Pancreas (tissue), 10 donors: ENCODE measurements around the gene HORMAD2. TPM values are rescaled to one million over a fixed set of nuclear protein-coding genes. Genes with fewer than 3 reads are reported as not detected.
A peak's percentile ranks its signal among the peaks of the same experiment; 100 is the strongest.

ENCODE experiments used
- ATAC-seq, 4 donors: fragments of 200-7000 bp; cut with Tn5 transposase; one replicate each; pipeline versions ENCODE4 v1.8.0 to v1.9.1; 2020; ENCODE audit warnings: mild to moderate bottlenecking in 4 of 4, moderate library complexity in 4 of 4
- DNase-seq, 6 donors: peaks; one replicate each; pipeline ENCODE4 v3.0.0-alpha.2; 2020
- FAIRE-seq: peaks from 2 replicates; lab custom pipeline; 2012; peaks lifted over from hg19 to GRCh38; lab: Jason Lieb, UNC
- H3K27ac ChIP-seq, 4 donors: fragments of 200-600 bp; sonication (generic); 1 replicate in 3 of 4; 2 replicates in 1 of 4; pipeline versions ENCODE4 v1.5.0 to v1.8.0; 2020
- H3K27me3 ChIP-seq, 4 donors: fragments of 200-600 bp; one replicate each; pipeline ENCODE4 v1.8.0; 2021
- H3K36me3 ChIP-seq, 3 donors: fragments of 200-600 bp; sonication (generic) in 1 of 3; one replicate each; pipeline versions ENCODE4 v1.5.0 to v1.8.0; 2020 to 2021
- H3K4me1 ChIP-seq, 3 donors: fragments of 200-600 bp; one replicate each; pipeline ENCODE4 v1.8.0; 2021
- H3K4me3 ChIP-seq, 4 donors: fragments of 200-600 bp; sonication (generic) in 2 of 4; one replicate each; pipeline versions ENCODE4 v1.5.0 to v1.8.0; 2020 to 2021
- H3K9me3 ChIP-seq, 4 donors: fragments of 200-600 bp; one replicate each; pipeline ENCODE4 v1.8.0; 2021
- WGBS, 2 donors: extraction: QIAGEN DNeasy Blood & Tissue Kit; methylation state at CpG; one replicate each; pipeline ENCODE4 v1.1.7; 2013; 5-methylcytosine and 5-hydroxymethylcytosine counted together
- intact Hi-C, 3 donors: fragments of 100-400 bp; cut with DNase I; formaldehyde crosslinking; loops; one replicate each; pipeline versions ENCODE4 v1.11.1 to v1.14.2; 2022
- polyA plus RNA-seq, 2 donors: library from polyadenylated mRNA; stranded (reverse); fragments of 200-250 nt; gene quantifications; one replicate each; pipeline ENCODE4 v1.2.3, GENCODE V29; 2013
- total RNA-seq, 6 donors: library from RNA; stranded (reverse); fragmentation: NEBNext Ultra II Directional in 4 of 6; extraction: Animal tissue kit (Norgen Biotek cat#: 25700) in 4 of 6; gene quantifications; one replicate each; pipeline versions ENCODE4 v1.2.1 to v1.2.4, GENCODE V29; 2021 to 2023
- TF ChIP-seq, protein P1 (sequence below), 4 donors: fragments of 200-600 bp; sonication (generic) in 3 of 4; IDR thresholded peaks; one replicate each; pipeline versions ENCODE4 v1.5.0 to v1.8.0; 2021; ENCODE audit warnings: antibody characterized with exemption in 4 of 4
- donor health status: healthy with polysubstance abuse.
- donor health status: DM: no; HTN: no; CAD: no; lungs with moderate emphysema.
- donor health status: DM: no; HTN: no; CAD: no.
- donor health status: control.
- donor health status: control.
- donor health status: Bipolar disorder and iron deficiency.
- donor health status: DM: yes; HTN: yes; CAD: no.
- donor health status: DM: no; HTN: no; CAD: no.
- donor health status: DM: no; HTN: no; CAD: no.
- donor health status: DM: yes; HTN: yes; CAD: no.

HORMAD2 gene
- total and polyA plus RNA-seq, 8 donors, result not detected

DNA sequence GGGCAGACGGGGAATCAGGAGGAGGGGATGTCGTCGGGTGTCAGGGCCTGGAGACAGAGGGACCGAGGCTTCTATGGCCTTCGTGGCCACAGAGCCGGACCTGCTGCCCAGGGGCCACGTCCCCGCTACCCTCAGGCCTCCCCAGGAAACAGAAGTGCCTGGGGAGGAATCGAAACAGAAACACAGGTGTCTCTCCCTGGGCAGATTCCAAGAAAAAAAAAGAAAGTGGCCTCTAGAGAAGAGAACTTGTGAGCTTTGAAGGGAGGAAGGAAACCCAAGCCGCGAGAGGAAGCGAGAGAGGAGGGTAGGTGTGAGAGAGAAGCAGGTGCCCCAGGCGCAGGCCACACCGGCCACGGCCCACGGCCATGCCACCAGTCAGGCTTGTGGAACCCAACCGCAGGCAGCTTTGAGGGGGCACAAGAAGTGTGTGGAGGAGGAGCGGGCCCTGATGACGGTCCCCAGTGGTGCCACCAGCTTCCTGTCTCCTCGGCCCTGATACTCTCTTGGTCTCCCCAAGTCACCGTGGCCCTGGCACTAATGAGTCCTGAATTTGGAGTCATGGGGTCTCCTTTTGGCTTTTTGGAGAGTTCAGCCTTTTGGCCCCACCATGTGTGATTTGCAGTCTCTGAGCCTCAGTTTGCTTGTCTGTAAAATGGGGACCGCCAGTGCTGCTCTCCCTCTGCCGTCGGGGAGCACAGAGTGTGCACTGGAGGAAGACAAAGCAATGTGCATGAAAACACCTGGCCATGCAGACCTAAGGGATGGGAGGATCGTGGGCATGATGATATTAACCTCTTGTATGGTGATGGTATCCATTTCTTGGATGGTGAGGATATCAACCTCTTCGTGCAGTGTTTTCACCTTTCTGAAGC lies 141.1 kb downstream of the HORMAD2 start:
- H3K27ac ChIP-seq, result no peak overlapping the region
- H3K4me3 ChIP-seq, result no peak overlapping the region
- ATAC-seq (no peak), FAIRE-seq (no peak), DNase-seq (no peak)
- 79% methylated on average over 26 of the region's 26 CpGs for WGBS, 2 donors
- H3K4me1 ChIP-seq, result no peaks in the 10 kb centered on the region
- TF ChIP-seq, protein P1, sequence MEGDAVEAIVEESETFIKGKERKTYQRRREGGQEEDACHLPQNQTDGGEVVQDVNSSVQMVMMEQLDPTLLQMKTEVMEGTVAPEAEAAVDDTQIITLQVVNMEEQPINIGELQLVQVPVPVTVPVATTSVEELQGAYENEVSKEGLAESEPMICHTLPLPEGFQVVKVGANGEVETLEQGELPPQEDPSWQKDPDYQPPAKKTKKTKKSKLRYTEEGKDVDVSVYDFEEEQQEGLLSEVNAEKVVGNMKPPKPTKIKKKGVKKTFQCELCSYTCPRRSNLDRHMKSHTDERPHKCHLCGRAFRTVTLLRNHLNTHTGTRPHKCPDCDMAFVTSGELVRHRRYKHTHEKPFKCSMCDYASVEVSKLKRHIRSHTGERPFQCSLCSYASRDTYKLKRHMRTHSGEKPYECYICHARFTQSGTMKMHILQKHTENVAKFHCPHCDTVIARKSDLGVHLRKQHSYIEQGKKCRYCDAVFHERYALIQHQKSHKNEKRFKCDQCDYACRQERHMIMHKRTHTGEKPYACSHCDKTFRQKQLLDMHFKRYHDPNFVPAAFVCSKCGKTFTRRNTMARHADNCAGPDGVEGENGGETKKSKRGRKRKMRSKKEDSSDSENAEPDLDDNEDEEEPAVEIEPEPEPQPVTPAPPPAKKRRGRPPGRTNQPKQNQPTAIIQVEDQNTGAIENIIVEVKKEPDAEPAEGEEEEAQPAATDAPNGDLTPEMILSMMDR (IDR thresholded peaks at IDR 0.05), result no peak
- intact Hi-C loops, result no loop called here
- H3K27me3 ChIP-seq, result no peaks in the 10 kb centered on the region
- H3K36me3 ChIP-seq, result no peaks in the 10 kb centered on the region
- no peaks in the 10 kb centered on the region for H3K9me3 ChIP-seq

DNA sequence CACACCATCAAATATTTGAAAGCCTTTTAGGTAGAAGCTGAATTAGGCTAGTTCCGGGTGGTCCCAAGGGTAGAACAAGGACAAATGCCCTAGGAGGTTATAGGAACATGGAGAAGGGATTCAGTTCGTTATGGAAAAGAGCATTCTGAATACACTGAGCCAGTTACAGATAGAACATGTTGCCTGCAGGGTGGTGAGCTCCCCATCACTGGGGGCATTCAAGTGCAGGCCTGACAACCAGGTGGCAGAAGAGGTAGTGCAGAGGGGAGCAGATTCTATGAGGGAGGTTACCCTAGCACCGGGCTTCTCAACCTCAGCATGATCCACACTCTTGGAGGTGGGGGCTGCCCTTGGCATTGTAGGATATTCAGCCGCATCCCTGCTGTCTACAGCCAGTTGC lies 142.1 kb downstream of the HORMAD2 start:
- no peaks in the 10 kb centered on the region for H3K9me3 ChIP-seq
- H3K36me3 ChIP-seq, result no peaks in the 10 kb centered on the region
- ATAC-seq (no peak), FAIRE-seq (no peak), DNase-seq (no peak)
- WGBS, 2 donors, result 68 to 79% methylated on average over 4 of the region's 4 CpGs
- no peaks in the 10 kb centered on the region for H3K27me3 ChIP-seq
- H3K4me3 ChIP-seq, result no peak overlapping the region
- H3K4me1 ChIP-seq, result no peaks in the 10 kb centered on the region
- intact Hi-C loops, result no loop called here
- TF ChIP-seq, protein P1 (IDR thresholded peaks at IDR 0.05), result no peak
- no peak overlapping the region for H3K27ac ChIP-seq

DNA sequence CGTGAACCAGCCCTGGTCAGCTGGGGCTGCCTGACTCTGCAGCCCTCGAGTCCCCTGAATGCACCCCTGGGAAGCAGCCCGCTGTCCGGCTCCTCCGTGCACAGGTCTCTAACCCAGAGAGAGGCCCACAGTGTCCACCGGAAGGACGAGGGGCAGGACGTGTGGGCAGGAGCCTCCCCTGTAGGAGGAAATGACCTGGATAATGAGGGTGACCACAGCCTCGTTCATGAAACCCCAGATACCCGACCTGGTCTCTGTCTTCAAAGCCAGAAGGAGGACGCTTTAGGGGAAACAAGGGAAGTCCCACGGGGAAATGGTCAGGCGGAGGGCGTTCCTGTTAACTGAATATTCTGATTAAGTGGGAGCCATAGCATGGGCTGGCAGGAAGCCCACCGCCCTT lies 143.0 kb downstream of the HORMAD2 start:
- no peak overlapping the region for H3K4me3 ChIP-seq
- H3K9me3 ChIP-seq, result no peaks in the 10 kb centered on the region
- ATAC-seq, result no peak
- intact Hi-C loops, result no loop called here
- no peak for FAIRE-seq
- no peaks in the 10 kb centered on the region for H3K27me3 ChIP-seq
- TF ChIP-seq, protein P1 (IDR thresholded peaks at IDR 0.05), result no peak
- DNase-seq, result no peak
- no peak overlapping the region for H3K27ac ChIP-seq
- no peaks in the 10 kb centered on the region for H3K4me1 ChIP-seq
- no peaks in the 10 kb centered on the region for H3K36me3 ChIP-seq
- 57 to 66% methylated on average over 15 of the region's 15 CpGs for WGBS, 2 donors

DNA sequence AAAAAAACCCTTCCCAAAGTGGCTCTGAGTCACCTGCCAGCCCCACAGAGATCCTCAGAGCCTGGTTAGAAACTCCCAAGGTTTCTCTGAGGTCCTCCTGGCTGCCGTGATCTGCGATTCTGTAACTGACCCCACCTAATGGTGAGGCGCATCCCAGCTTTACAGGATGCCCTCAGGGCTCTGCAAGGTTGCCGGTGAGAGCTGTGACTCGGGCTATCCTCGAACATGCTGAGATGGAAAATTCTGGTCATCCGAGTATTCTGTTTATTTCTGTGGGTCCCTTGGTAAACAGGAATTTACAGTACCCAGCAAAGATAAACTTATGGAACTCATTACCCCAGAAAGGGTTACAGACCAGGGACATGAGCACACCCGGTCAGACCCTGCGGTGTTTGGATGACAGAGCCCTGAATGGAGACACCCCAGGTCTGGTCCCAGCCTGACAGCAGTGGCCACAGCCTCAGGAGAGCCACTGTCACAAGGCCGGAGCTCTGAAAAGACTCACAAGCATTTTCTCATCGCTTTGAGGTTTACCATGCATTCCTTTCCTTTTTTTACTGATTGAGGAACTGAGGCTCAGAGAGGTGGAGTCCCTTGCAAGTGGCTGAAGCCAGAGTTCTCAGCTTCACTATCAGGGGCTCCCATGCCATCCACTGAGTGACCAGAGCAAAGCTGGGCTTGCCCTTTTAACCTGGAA lies 144.0 kb downstream of the HORMAD2 start:
- WGBS, 2 donors, result 52 to 53% methylated on average over 11 of the region's 11 CpGs
- Histone ChIP-seq H3K9me3 (no peaks in the 10 kb centered on the region), H3K27ac (no peak overlapping the region), H3K4me3 (no peak overlapping the region), H3K27me3 (no peaks in the 10 kb centered on the region), H3K36me3 (no peaks in the 10 kb centered on the region), H3K4me1 (no peaks in the 10 kb centered on the region)
- intact Hi-C loops, result no loop called here
- ATAC-seq (peak in 1 of 4 donors; percentile 31), FAIRE-seq (no peak), DNase-seq (no peak)
- TF ChIP-seq, protein P1 (IDR thresholded peaks at IDR 0.05), result no peak
